HG03103 (cell line): ENCODE data around the gene ANXA2.

ENCODE experiments used
- ATAC-seq: cut with Tn5 transposase; IDR thresholded peaks from one replicate; pipeline ENCODE4 v1.9.1; 2021; ENCODE audit warnings: low read depth; ENCODE audit not compliant: unreplicated experiment

The ANXA2 gene

GRCh38 chr15:60316961-60317360, 80.8 kb downstream of the ANXA2 start:
- ATAC-seq = no peak

GRCh38 chr15:60315878-60316277, 81.9 kb downstream of the ANXA2 start:
- ATAC-seq = no peak

- ATAC-seq = no peak
These were observed 83.9 kb downstream of the ANXA2 start for GRCh38 chr15:60313906-60314305.

GRCh38 chr15:60307034-60307433, 90.8 kb downstream of the ANXA2 start:
- no peak for ATAC-seq

GRCh38 chr15:60301024-60301423, 96.8 kb downstream of the ANXA2 start:
- ATAC-seq = no peak

GRCh38 chr15:60299452-60300047, 98.2 kb downstream of the ANXA2 start:
- no peak for ATAC-seq
